Astrocyte (in vitro differentiated cells and primary cell): ENCODE data around the gene HP. TPM values are rescaled to one million over a fixed set of nuclear protein-coding genes. Genes with fewer than 3 reads are reported as not detected.

Experiments used
- DNase-seq: peaks from one replicate; pipeline ENCODE4 v3.0.0-alpha.2; 2010; ENCODE audit warnings: low read depth
- FAIRE-seq: peaks from 2 replicates; lab custom pipeline; 2011; peaks lifted over from hg19 to GRCh38; lab: Jason Lieb, UNC
- H2AFZ ChIP-seq: 2 replicates; pipeline ENCODE4 v1.6.0; 2012; ENCODE audit warnings: low read depth, low read length, inconsistent platforms
- H3K27ac ChIP-seq: 2 replicates; pipeline ENCODE4 v1.5.1; 2011; ENCODE audit warnings: low read depth, low read length, inconsistent platforms
- H3K27me3 ChIP-seq: 2 replicates; pipeline ENCODE4 v1.6.0; 2011; ENCODE audit warnings: low read length, inconsistent platforms; ENCODE audit not compliant: insufficient read depth
- H3K36me3 ChIP-seq: 2 replicates; pipeline ENCODE4 v1.5.1; 2011; ENCODE audit warnings: low read length, inconsistent platforms; ENCODE audit not compliant: insufficient read depth
- H3K4me1 ChIP-seq: 2 replicates; pipeline ENCODE4 v1.5.1; 2011; ENCODE audit warnings: low read length, inconsistent platforms; ENCODE audit not compliant: insufficient read depth
- H3K4me2 ChIP-seq: 2 replicates; pipeline ENCODE4 v1.6.0; 2012; ENCODE audit warnings: low read length, inconsistent platforms
- H3K4me3 ChIP-seq: 2 replicates; pipeline ENCODE4 v1.5.1; 2011; ENCODE audit warnings: low read depth, mild to moderate bottlenecking, low read length, inconsistent platforms; ENCODE audit not compliant: insufficient read depth
- H3K79me2 ChIP-seq: 2 replicates; pipeline ENCODE4 v1.6.0; 2012; ENCODE audit warnings: mild to moderate bottlenecking, low read length, inconsistent platforms; ENCODE audit not compliant: insufficient read depth
- H3K9ac ChIP-seq: 2 replicates; pipeline ENCODE4 v1.6.0; 2012; ENCODE audit warnings: mild to moderate bottlenecking, low read length, inconsistent platforms
- H3K9me3 ChIP-seq: 2 replicates; pipeline ENCODE4 v1.5.1; 2012; ENCODE audit warnings: low read depth, mild to moderate bottlenecking, low read length, inconsistent platforms; ENCODE audit not compliant: insufficient read depth
- H4K20me1 ChIP-seq: 2 replicates; pipeline ENCODE4 v1.6.0; 2012; ENCODE audit warnings: low read length, inconsistent platforms; ENCODE audit not compliant: insufficient read depth
- H3K27ac Mint-ChIP-seq: one replicate; pipeline ENCODE4 v1.8.0; 2021; ENCODE audit warnings: mild to moderate bottlenecking, mixed read lengths; ENCODE audit not compliant: unreplicated experiment
- H3K27me3 Mint-ChIP-seq: one replicate; pipeline ENCODE4 v1.8.0; 2021; ENCODE audit warnings: low read depth, mixed read lengths; ENCODE audit not compliant: unreplicated experiment
- H3K36me3 Mint-ChIP-seq: one replicate; pipeline ENCODE4 v1.8.0; 2021; ENCODE audit warnings: low read depth, mixed read lengths; ENCODE audit not compliant: unreplicated experiment
- H3K4me1 Mint-ChIP-seq: one replicate; pipeline ENCODE4 v1.8.0; 2021; ENCODE audit warnings: low read depth, mixed read lengths; ENCODE audit not compliant: unreplicated experiment
- H3K4me3 Mint-ChIP-seq: one replicate; pipeline ENCODE4 v1.8.0; 2021; ENCODE audit warnings: mild to moderate bottlenecking, moderate library complexity, mixed read lengths; ENCODE audit not compliant: unreplicated experiment
- H3K9me3 Mint-ChIP-seq: one replicate; pipeline ENCODE4 v1.8.0; 2021; ENCODE audit warnings: mild to moderate bottlenecking, mixed read lengths; ENCODE audit not compliant: unreplicated experiment
- CTCF ChIP-seq: IDR thresholded peaks from 2 replicates; pipeline ENCODE4 v1.5.1; 2011; ENCODE audit warnings: low read depth, mild to moderate bottlenecking, inconsistent platforms, low read length, moderate library complexity; ENCODE audit not compliant: insufficient read depth
- EZH2 ChIP-seq: IDR thresholded peaks from 2 replicates; pipeline ENCODE4 v1.6.1; 2012; ENCODE audit warnings: mild to moderate bottlenecking, low read length, inconsistent platforms; ENCODE audit not compliant: insufficient read depth
- total RNA-seq: library from RNA; stranded (reverse); gene quantifications from 2 replicates; pipeline ENCODE4 v1.2.1, GENCODE V29; 2021

Gene HP
- total RNA-seq, 1 donor from 2014 or later = not detected

GRCh38 chr16:72009779-72010178, 44.5 kb upstream of the HP start:
- no peaks in the 10 kb centered on the region for H3K36me3 Mint-ChIP-seq
- H3K79me2 ChIP-seq = peaks cover 4% of the 10 kb centered on the region
- H3K27me3 ChIP-seq = no peaks in the 10 kb centered on the region
- H3K4me1 ChIP-seq = peaks cover 6% of the 10 kb centered on the region
- DNase-seq = no peak
- H3K36me3 ChIP-seq = no peaks in the 10 kb centered on the region
- peaks cover 17% of the 10 kb centered on the region for H3K4me1 Mint-ChIP-seq
- peak overlapping the region; percentile 47 for H3K4me3 Mint-ChIP-seq
- H2AFZ ChIP-seq = no peak overlapping the region
- no peak overlapping the region for H3K27ac Mint-ChIP-seq
- H3K9me3 ChIP-seq = no peaks in the 10 kb centered on the region
- no peak overlapping the region for H3K4me2 ChIP-seq
- H3K4me3 ChIP-seq = no peak overlapping the region
- H4K20me1 ChIP-seq = no peaks in the 10 kb centered on the region
- H3K27me3 Mint-ChIP-seq = peaks cover 7% of the 10 kb centered on the region
- FAIRE-seq = no peak
- no peak for TF ChIP-seq EZH2
- TF ChIP-seq CTCF = no peak
- H3K9me3 Mint-ChIP-seq = no peaks in the 10 kb centered on the region
- no peak overlapping the region for H3K27ac ChIP-seq
- no peak overlapping the region for H3K9ac ChIP-seq

GRCh38 chr16:72012607-72013006, 41.7 kb upstream of the HP start:
- H3K4me1 Mint-ChIP-seq = peaks cover 17% of the 10 kb centered on the region
- FAIRE-seq = no peak
- Histone ChIP-seq H4K20me1 (no peaks in the 10 kb centered on the region), H3K79me2 (peaks cover 4% of the 10 kb centered on the region), H3K9ac (no peak overlapping the region), H3K36me3 (no peaks in the 10 kb centered on the region), H3K4me1 (peaks cover 6% of the 10 kb centered on the region), H3K27ac (no peak overlapping the region), H3K4me2 (no peak overlapping the region), H3K27me3 (no peaks in the 10 kb centered on the region), H3K4me3 (no peak overlapping the region), H3K9me3 (no peaks in the 10 kb centered on the region), H2AFZ (no peak overlapping the region)
- TF ChIP-seq EZH2 (no peak), CTCF (no peak)
- no peaks in the 10 kb centered on the region for H3K27me3 Mint-ChIP-seq
- H3K4me3 Mint-ChIP-seq = no peak overlapping the region
- H3K36me3 Mint-ChIP-seq = peaks cover 7% of the 10 kb centered on the region
- no peak for DNase-seq
- no peaks in the 10 kb centered on the region for H3K9me3 Mint-ChIP-seq
- no peak overlapping the region for H3K27ac Mint-ChIP-seq

- Histone ChIP-seq H3K9ac (no peak overlapping the region), H3K36me3 (no peaks in the 10 kb centered on the region), H3K27me3 (no peaks in the 10 kb centered on the region), H3K4me1 (peaks cover 6% of the 10 kb centered on the region), H3K4me2 (peak overlapping the region; percentile 28), H3K9me3 (no peaks in the 10 kb centered on the region), H3K27ac (no peak overlapping the region), H3K79me2 (peaks cover 4% of the 10 kb centered on the region), H4K20me1 (no peaks in the 10 kb centered on the region), H3K4me3 (no peak overlapping the region), H2AFZ (no peak overlapping the region)
- DNase-seq = peak; percentile 42
- H3K27me3 Mint-ChIP-seq = no peaks in the 10 kb centered on the region
- no peak overlapping the region for H3K4me3 Mint-ChIP-seq
- no peak for FAIRE-seq
- no peaks in the 10 kb centered on the region for H3K9me3 Mint-ChIP-seq
- TF ChIP-seq EZH2 (no peak), CTCF (no peak)
- H3K27ac Mint-ChIP-seq = no peak overlapping the region
- peaks cover 17% of the 10 kb centered on the region for H3K4me1 Mint-ChIP-seq
- H3K36me3 Mint-ChIP-seq = peaks cover 7% of the 10 kb centered on the region
These were observed 40.9 kb upstream of the HP start for GRCh38 chr16:72013389-72013788.
